ENCODE results near the gene ZNF3. TPM values are rescaled to one million over a fixed set of nuclear protein-coding genes. Genes with fewer than 3 reads are reported as not detected.

Gene ZNF3
- total and polyA plus RNA-seq, 2 experiments from 2014 or later: 37.2 to 45.5 TPM

GRCh38 chr7:100120733-100121036 lies 39.2 kb upstream of the ZNF3 start:
- H3K27me3 ChIP-seq: no peaks in the 10 kb centered on the region
- H3K4me1 ChIP-seq (ENCODE audit: low read depth): peaks cover 8% of the 10 kb centered on the region
- no peak overlapping the region for H3K27ac ChIP-seq
- H3K36me3 ChIP-seq: no peaks in the 10 kb centered on the region
- TF ChIP-seq CTCF (IDR thresholded peaks at IDR 0.05; ENCODE audit: low read depth, low read length): no peak
- DNase-seq (ENCODE audit: low read depth in 1 of 2, low spot score in 1 of 2): no peak
- no peak overlapping the region for H3K4me3 ChIP-seq
- no peaks in the 10 kb centered on the region for H3K9me3 ChIP-seq (ENCODE audit: low read depth)

DNA sequence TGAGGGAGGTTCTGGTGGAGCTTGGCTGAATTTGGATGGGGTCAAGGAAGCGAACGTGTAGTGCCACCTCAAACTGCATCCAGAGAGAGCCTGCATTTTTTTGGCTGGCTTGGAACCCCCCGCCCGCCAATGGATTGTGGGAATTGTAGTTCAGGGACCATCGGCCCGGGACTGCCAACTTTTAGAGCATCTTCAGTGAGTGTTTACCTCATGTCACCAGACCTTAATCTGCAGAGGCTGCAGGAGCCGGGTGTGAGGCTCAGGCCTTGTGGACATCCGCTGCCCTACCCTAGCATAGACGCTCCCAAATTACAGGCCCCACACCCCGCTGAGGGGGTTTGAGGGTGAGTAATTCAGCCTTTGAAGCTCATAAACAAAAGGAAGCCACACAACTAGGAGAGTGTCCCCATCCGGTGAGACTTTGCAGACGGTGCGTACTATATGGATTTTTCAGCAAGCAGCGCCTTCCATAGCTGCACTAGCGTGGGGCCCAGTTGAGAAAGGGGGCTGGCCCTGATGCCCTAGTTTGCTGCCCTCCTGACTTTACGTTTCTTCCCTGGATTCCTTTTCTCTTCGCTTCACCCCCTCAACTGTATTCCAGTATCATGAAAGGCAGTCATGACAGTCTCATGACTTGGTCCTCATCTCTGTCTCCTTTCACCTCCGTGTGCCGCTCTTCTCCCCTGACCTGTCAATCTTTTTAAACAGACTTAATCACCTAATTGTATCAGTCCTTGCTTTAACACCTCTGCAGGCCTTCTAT lies 38.6 kb upstream of the ZNF3 start:
- peak; percentile 69 to 72 for DNase-seq (ENCODE audit: low read depth in 1 of 2, low spot score in 1 of 2)
- no peak for TF ChIP-seq CTCF (IDR thresholded peaks at IDR 0.05; ENCODE audit: low read depth, low read length)
- Histone ChIP-seq H3K9me3 (ENCODE audit: low read depth) (no peaks in the 10 kb centered on the region), H3K4me3 (peak overlapping the region; percentile 88), H3K4me1 (ENCODE audit: low read depth) (peaks cover 8% of the 10 kb centered on the region), H3K36me3 (no peaks in the 10 kb centered on the region), H3K27me3 (no peaks in the 10 kb centered on the region), H3K27ac (peak overlapping the region; percentile 95)

- TF ChIP-seq CTCF (IDR thresholded peaks at IDR 0.05; ENCODE audit: low read depth, low read length): no peak
- Histone ChIP-seq H3K36me3 (no peaks in the 10 kb centered on the region), H3K4me1 (ENCODE audit: low read depth) (peaks cover 8% of the 10 kb centered on the region), H3K4me3 (peak within 1 kb of the TSS; percentile 88), H3K9me3 (ENCODE audit: low read depth) (no peaks in the 10 kb centered on the region), H3K27me3 (no peaks in the 10 kb centered on the region), H3K27ac (peak within 1 kb of the TSS; percentile 95)
- DNase-seq (ENCODE audit: low read depth in 1 of 2, low spot score in 1 of 2): peak; percentile 96 to 98
Observed at GRCh38 chr7:100119072-100119969, 37.8 kb upstream of the ZNF3 start, which contains the start of the genes CNPY4 and TAF6. CNPY4 (plus strand) TSS chr7:100119634; CDS start chr7:100119745, 111 bp downstream. TAF6 (minus strand) TSS chr7:100119358; CDS start chr7:100114209, 5,149 bp downstream.

DNA sequence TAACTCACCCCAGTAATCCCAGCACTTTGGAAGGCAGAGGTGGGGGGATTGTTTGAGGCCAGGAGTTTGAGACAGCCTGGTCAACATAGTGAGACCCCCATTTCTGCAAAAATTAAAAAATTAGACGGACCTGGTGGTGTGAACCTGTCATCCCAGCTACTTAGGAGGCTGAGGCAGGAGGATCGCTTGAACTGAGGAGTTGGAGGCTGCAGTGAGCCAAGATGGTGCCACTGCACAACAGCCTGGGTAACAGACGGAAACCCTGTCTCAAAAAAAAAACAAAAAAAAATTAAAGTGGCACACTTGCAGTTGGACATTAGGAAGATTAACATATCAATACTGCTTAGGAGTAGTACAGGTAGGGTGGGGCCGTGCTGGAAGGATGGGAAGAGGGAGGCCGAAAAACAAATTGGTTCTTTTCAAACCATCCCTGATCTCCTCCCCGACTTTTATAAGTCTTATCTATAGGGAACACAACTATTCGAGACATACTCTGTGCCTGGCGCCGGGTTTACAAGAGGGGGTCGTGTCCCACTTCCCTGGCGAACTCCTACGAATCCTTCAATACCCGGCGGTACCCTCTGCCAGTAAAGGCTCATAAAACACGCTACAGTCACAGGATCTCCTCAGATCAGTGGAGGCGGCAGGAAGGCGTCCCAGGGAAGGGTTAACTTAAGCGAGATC lies 37.0 kb upstream of the ZNF3 start:
- Histone ChIP-seq H3K4me1 (ENCODE audit: low read depth) (peaks cover 8% of the 10 kb centered on the region), H3K9me3 (ENCODE audit: low read depth) (no peaks in the 10 kb centered on the region), H3K27ac (peak overlapping the region; percentile 95), H3K36me3 (no peaks in the 10 kb centered on the region), H3K27me3 (no peaks in the 10 kb centered on the region), H3K4me3 (peak overlapping the region; percentile 88)
- TF ChIP-seq CTCF (IDR thresholded peaks at IDR 0.05; ENCODE audit: low read depth, low read length): no peak
- no peak for DNase-seq (ENCODE audit: low read depth in 1 of 2, low spot score in 1 of 2)

GRCh38 chr7:100115026-100115425 lies 33.5 kb upstream of the ZNF3 start:
- TF ChIP-seq CTCF (IDR thresholded peaks at IDR 0.05; ENCODE audit: low read depth, low read length): no peak
- H3K4me3 ChIP-seq: no peak overlapping the region
- H3K36me3 ChIP-seq: peaks cover 17% of the 10 kb centered on the region
- no peaks in the 10 kb centered on the region for H3K9me3 ChIP-seq (ENCODE audit: low read depth)
- DNase-seq (ENCODE audit: low read depth in 1 of 2, low spot score in 1 of 2): no peak
- no peaks in the 10 kb centered on the region for H3K27me3 ChIP-seq
- peaks cover under 1% of the 10 kb centered on the region for H3K4me1 ChIP-seq (ENCODE audit: low read depth)
- no peak overlapping the region for H3K27ac ChIP-seq

Measured in cardiac muscle cell (in vitro differentiated cells and primary cell).